ENCODE results near the gene ZBTB22. TPM values are rescaled to one million over a fixed set of nuclear protein-coding genes. Genes with fewer than 3 reads are reported as not detected.

The ZBTB22 gene
- total and polyA plus RNA-seq, 4 donors = 16.4 to 25.7 (median 20.9) TPM

- WGBS, 2 donors = 0% methylated on average over 48 of the region's 48 CpGs
- H3K4me3 ChIP-seq = peak within 1 kb of the TSS; percentile 86
- H3K4me1 ChIP-seq (ENCODE audit: control insufficient read depth in 5 of 5, insufficient read depth in 5 of 5, low read length in 5 of 5) = peaks cover 10 to 40% (median 26%) of the 10 kb centered on the region in 5 donors
- peaks cover 6 to 59% (median 41%) of the 10 kb centered on the region in 4 donors for H3K36me3 ChIP-seq (ENCODE audit: control insufficient read depth in 4 of 4, insufficient read depth in 4 of 4, low read length in 4 of 4)
- peak within 1 kb of the TSS; percentile 93 to 95 for H3K9ac ChIP-seq (ENCODE audit: insufficient read depth in 1 of 2, low read length in 2 of 2)
- peak within 1 kb of the TSS; percentile 78 to 94 for H3K27ac ChIP-seq (ENCODE audit: low read depth in 1 of 2, low read length in 1 of 2)
- DNase-seq (peak; percentile 97 to 100 (median 99)), ATAC-seq (ENCODE audit: insufficient read depth, low FRiP score) (peak; percentile 89)
- H3K9me3 ChIP-seq (ENCODE audit: control insufficient read depth in 4 of 4, insufficient read depth in 3 of 4, low read length in 3 of 4) = no peaks in the 10 kb centered on the region
- TF ChIP-seq CTCF (IDR thresholded peaks at IDR 0.05; ENCODE audit: control extremely low read depth, extremely low read depth) = no peak
- H3K27me3 ChIP-seq (ENCODE audit: control insufficient read depth in 3 of 3, insufficient read depth in 3 of 3, low read length in 2 of 3) = no peaks in the 10 kb centered on the region
These were observed 45.9 kb downstream of the ZBTB22 start, which contains the start of the genes RPS18 and VPS52 for GRCh38 chr6:33271468-33272274. RPS18 (plus strand) TSS chr6:33272075; CDS start chr6:33272120, 45 bp downstream. VPS52 (minus strand) TSS chr6:33271876; CDS start chr6:33271675, 201 bp downstream.

- Histone ChIP-seq H3K36me3 (ENCODE audit: control insufficient read depth in 4 of 4, insufficient read depth in 4 of 4, low read length in 4 of 4) (peaks cover 6 to 63% (median 43%) of the 10 kb centered on the region in 4 donors), H3K4me1 (ENCODE audit: control insufficient read depth in 5 of 5, insufficient read depth in 5 of 5, low read length in 5 of 5) (peaks cover 5 to 35% (median 23%) of the 10 kb centered on the region in 5 donors), H3K9me3 (ENCODE audit: control insufficient read depth in 4 of 4, insufficient read depth in 3 of 4, low read length in 3 of 4) (no peaks in the 10 kb centered on the region), H3K27me3 (ENCODE audit: control insufficient read depth in 3 of 3, insufficient read depth in 3 of 3, low read length in 2 of 3) (no peaks in the 10 kb centered on the region), H3K9ac (ENCODE audit: insufficient read depth in 1 of 2, low read length in 2 of 2) (peak overlapping the region; percentile 56 to 95), H3K4me3 (peak overlapping the region; percentile 82), H3K27ac (ENCODE audit: low read depth in 1 of 2, low read length in 1 of 2) (peak overlapping the region; percentile 78 to 94)
- WGBS, 2 donors = 3 to 5% methylated on average over 7 of the region's 7 CpGs
- ATAC-seq (ENCODE audit: insufficient read depth, low FRiP score) = no peak
- DNase-seq = no peak
- no peak for TF ChIP-seq CTCF (IDR thresholded peaks at IDR 0.05; ENCODE audit: control extremely low read depth, extremely low read depth)
These were observed 46.5 kb downstream of the ZBTB22 start for GRCh38 chr6:33271117-33271467.

Other genes starting within 250 kb of the ZBTB22 start
- gene HLA-DPA1, start 244.1 kb downstream of the ZBTB22 start, total RNA-seq = 100 to 1,000 TPM in 1 of 2 donors, 10 to 100 TPM in 1; 96.2 to 321 TPM
- 100 to 1,000 TPM; 105 to 184 TPM for gene HLA-DPA1, start 244.1 kb downstream of the ZBTB22 start, polyA plus RNA-seq
- 100 to 1,000 TPM in 1 of 2 donors, 10 to 100 TPM in 1; 69.8 to 235 TPM for gene HLA-DPB1, start 241.8 kb downstream of the ZBTB22 start, total RNA-seq
- 100 to 1,000 TPM; 170 to 240 TPM for gene HLA-DPB1, start 241.8 kb downstream of the ZBTB22 start, polyA plus RNA-seq
- 1 to 10 TPM in 1 of 2 donors, under 1 TPM in 1; 0.77 to 2.4 TPM for gene COL11A2, start 125.3 kb downstream of the ZBTB22 start, total RNA-seq
- 1 to 10 TPM in 1 of 2 donors, under 1 TPM in 1; 0.32 to 1.0 TPM for gene COL11A2, start 125.3 kb downstream of the ZBTB22 start, polyA plus RNA-seq
- gene RXRB, start 117.1 kb downstream of the ZBTB22 start, total RNA-seq = 10 to 100 TPM; 27.4 to 38.7 TPM
- gene RXRB, start 117.1 kb downstream of the ZBTB22 start, polyA plus RNA-seq = 10 to 100 TPM; 28.6 to 33.6 TPM
- gene SLC39A7, start 116.9 kb downstream of the ZBTB22 start, total RNA-seq = 100 to 1,000 TPM in 1 of 2 donors, 10 to 100 TPM in 1; 53.6 to 137 TPM
- gene SLC39A7, start 116.9 kb downstream of the ZBTB22 start, polyA plus RNA-seq = 100 to 1,000 TPM in 1 of 2 donors, 10 to 100 TPM in 1; 63.4 to 164 TPM
- gene HSD17B8, start 113.1 kb downstream of the ZBTB22 start, total RNA-seq = 10 to 100 TPM; 19.0 to 22.7 TPM
- 10 to 100 TPM; 19.6 to 19.7 TPM for gene HSD17B8, start 113.1 kb downstream of the ZBTB22 start, polyA plus RNA-seq
- 10 to 100 TPM; 30.0 to 46.6 TPM for gene RING1, start 109.2 kb downstream of the ZBTB22 start, total RNA-seq
- gene RING1, start 109.2 kb downstream of the ZBTB22 start, polyA plus RNA-seq = 10 to 100 TPM; 34.2 to 43.6 TPM
- 10 to 100 TPM; 46.5 to 59.9 TPM for gene VPS52, start 45.9 kb downstream of the ZBTB22 start, total RNA-seq
- 10 to 100 TPM; 37.3 to 41.3 TPM for gene VPS52, start 45.9 kb downstream of the ZBTB22 start, polyA plus RNA-seq
- gene RPS18, start 45.7 kb downstream of the ZBTB22 start, total RNA-seq = 1,000 to 10,000 TPM; 1,324 to 2,087 TPM
- 1,000 to 10,000 TPM; 3,902 to 8,495 TPM for gene RPS18, start 45.7 kb downstream of the ZBTB22 start, polyA plus RNA-seq
- gene B3GALT4, start 40.6 kb downstream of the ZBTB22 start, total RNA-seq = 10 to 100 TPM in 1 of 2 donors, 1 to 10 TPM in 1; 6.8 to 19.0 TPM
- 10 to 100 TPM; 11.2 to 16.8 TPM for gene B3GALT4, start 40.6 kb downstream of the ZBTB22 start, polyA plus RNA-seq
- 10 to 100 TPM; 26.3 to 48.0 TPM for gene WDR46, start 28.5 kb downstream of the ZBTB22 start, total RNA-seq
- gene WDR46, start 28.5 kb downstream of the ZBTB22 start, polyA plus RNA-seq = 10 to 100 TPM; 47.3 to 47.6 TPM
- 10 to 100 TPM; 21.8 to 42.2 TPM for gene PFDN6, start 28.1 kb downstream of the ZBTB22 start, total RNA-seq
- 100 to 1,000 TPM; 113 to 377 TPM for gene PFDN6, start 28.1 kb downstream of the ZBTB22 start, polyA plus RNA-seq
- gene RGL2, start 18.8 kb downstream of the ZBTB22 start, total RNA-seq = 10 to 100 TPM; 74.7 to 93.7 TPM
- 10 to 100 TPM; 72.2 to 75.4 TPM for gene RGL2, start 18.8 kb downstream of the ZBTB22 start, polyA plus RNA-seq
- 100 to 1,000 TPM; 155 to 241 TPM for gene TAPBP, start 3.7 kb downstream of the ZBTB22 start, total RNA-seq
- 10 to 100 TPM; 78.7 to 78.9 TPM for gene TAPBP, start 3.7 kb downstream of the ZBTB22 start, polyA plus RNA-seq
- gene DAXX, start 5.2 kb upstream of the ZBTB22 start, total RNA-seq = 10 to 100 TPM; 23.8 to 38.5 TPM
- 10 to 100 TPM; 32.8 to 36.3 TPM for gene DAXX, start 5.2 kb upstream of the ZBTB22 start, polyA plus RNA-seq
- 1 to 10 TPM; 2.1 to 4.4 TPM for gene KIFC1, start 74.1 kb upstream of the ZBTB22 start, total RNA-seq
- 1 to 10 TPM; 2.6 to 2.7 TPM for gene KIFC1, start 74.1 kb upstream of the ZBTB22 start, polyA plus RNA-seq
- gene PHF1, start 93.3 kb upstream of the ZBTB22 start, total RNA-seq = 10 to 100 TPM; 30.9 to 49.3 TPM
- gene PHF1, start 93.3 kb upstream of the ZBTB22 start, polyA plus RNA-seq = 100 to 1,000 TPM in 1 of 2 donors, 10 to 100 TPM in 1; 40.8 to 121 TPM
- 100 to 1,000 TPM in 1 of 2 donors, 10 to 100 TPM in 1; 88.7 to 134 TPM for gene CUTA, start 100.4 kb upstream of the ZBTB22 start, total RNA-seq
- gene CUTA, start 100.4 kb upstream of the ZBTB22 start, polyA plus RNA-seq = 100 to 1,000 TPM; 122 to 275 TPM
- 10 to 100 TPM; 10.8 to 32.0 TPM for gene SYNGAP1, start 102.3 kb upstream of the ZBTB22 start, total RNA-seq
- gene SYNGAP1, start 102.3 kb upstream of the ZBTB22 start, polyA plus RNA-seq = 10 to 100 TPM in 1 of 2 donors, 1 to 10 TPM in 1; 9.2 to 13.2 TPM
- gene ZBTB9, start 136.8 kb upstream of the ZBTB22 start, total RNA-seq = 1 to 10 TPM; 4.0 to 7.9 TPM
- 1 to 10 TPM; 4.1 to 4.8 TPM for gene ZBTB9, start 136.8 kb upstream of the ZBTB22 start, polyA plus RNA-seq